NK-92 treated with Interleukin-12 subunit alpha and Interleukin-12 subunit beta, amount 100 ng/mL, for 24 hours (cell line): ENCODE measurements around the gene ZKSCAN8.

Experiments used
- DNase-seq: peaks from one replicate; lab custom pipeline; 2025; lab: John Stamatoyannopoulos, UW

ZKSCAN8 gene

GRCh38 chr6:28139860-28140543 is 1.7 kb upstream of the ZKSCAN8 start:
- no peak for DNase-seq

GRCh38 chr6:28140616-28141015 is 1.1 kb upstream of the ZKSCAN8 start:
- DNase-seq: no peak

DNA sequence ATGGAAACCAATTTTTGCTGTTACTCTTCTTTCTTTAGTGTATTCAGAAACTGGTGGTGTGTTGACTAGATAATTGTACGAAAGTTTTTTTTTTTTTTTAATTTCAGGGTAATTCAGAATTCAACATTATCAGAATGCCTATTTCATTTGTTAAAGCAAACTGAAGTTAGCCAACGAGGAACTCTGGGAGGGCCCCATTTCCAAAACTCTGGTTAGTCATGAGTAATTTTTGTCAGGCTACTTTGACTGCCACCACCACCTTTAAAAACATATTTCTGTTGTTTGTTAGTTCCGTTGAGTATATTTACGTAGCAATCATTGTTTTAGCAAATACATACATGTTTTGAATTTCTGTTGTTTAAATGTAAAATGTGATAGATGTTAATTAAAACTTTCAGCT is 763 bp downstream of the ZKSCAN8 start:
- DNase-seq: no peak

GRCh38 chr6:28145231-28145630 is 3.5 kb downstream of the ZKSCAN8 start:
- DNase-seq: no peak

GRCh38 chr6:28152531-28152930 is 10.8 kb downstream of the ZKSCAN8 start:
- DNase-seq: no peak

GRCh38 chr6:28153546-28153945 is 11.9 kb downstream of the ZKSCAN8 start:
- no peak for DNase-seq

- no peak for DNase-seq
These were observed 12.7 kb downstream of the ZKSCAN8 start for GRCh38 chr6:28154357-28154756.

GRCh38 chr6:28158318-28158717 is 16.6 kb downstream of the ZKSCAN8 start:
- DNase-seq: no peak

- DNase-seq: no peak
These were observed 17.4 kb downstream of the ZKSCAN8 start for GRCh38 chr6:28159029-28159607.

- DNase-seq: no peak
These were observed 18.6 kb downstream of the ZKSCAN8 start for GRCh38 chr6:28160233-28160632.

GRCh38 chr6:28161410-28162079 is 19.9 kb downstream of the ZKSCAN8 start:
- DNase-seq: peak; percentile 82

DNA sequence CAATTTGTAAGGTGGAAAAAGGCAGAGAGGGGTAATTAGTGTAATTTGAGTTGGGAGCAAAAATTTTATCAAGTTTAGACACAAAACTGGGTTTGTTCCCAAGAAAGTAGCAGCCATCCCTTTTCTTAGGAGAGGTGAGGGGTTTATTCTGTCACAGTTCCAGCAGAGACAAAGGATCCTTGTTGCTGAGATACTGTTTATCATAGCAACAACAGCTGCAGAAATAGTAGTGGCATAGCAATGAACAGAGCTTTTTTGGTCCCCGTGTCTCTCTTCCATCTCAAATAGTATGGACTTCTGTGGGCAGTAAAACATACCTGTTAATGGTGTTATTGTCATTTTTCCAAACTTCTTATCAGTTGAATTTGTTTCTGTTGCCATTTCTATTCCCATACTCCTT is 23.9 kb downstream of the ZKSCAN8 start:
- DNase-seq: no peak

GRCh38 chr6:28167068-28167467 is 25.4 kb downstream of the ZKSCAN8 start:
- DNase-seq: no peak

- no peak for DNase-seq
These were observed 26.2 kb downstream of the ZKSCAN8 start for GRCh38 chr6:28167926-28168325.

GRCh38 chr6:28171271-28171670 is 29.6 kb downstream of the ZKSCAN8 start:
- DNase-seq: no peak

DNA sequence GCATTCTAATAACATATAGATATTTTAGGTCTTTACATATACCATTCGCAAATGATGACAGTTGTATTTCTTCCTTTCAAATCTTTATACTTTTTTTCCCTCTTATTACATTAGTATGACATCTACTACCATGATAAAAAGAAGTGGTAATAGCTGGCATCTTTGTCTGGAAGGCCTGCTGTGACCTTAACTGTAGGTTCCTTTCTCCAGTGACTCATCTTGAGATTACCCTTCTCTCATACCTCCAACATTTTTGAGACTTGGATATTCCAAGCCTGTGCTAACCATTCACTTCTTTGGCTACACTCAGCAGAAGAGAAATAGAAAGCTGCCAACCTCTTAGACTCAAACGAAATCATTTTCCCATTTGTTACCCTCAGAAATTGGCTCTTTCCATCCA is 30.3 kb downstream of the ZKSCAN8 start:
- no peak for DNase-seq

DNA sequence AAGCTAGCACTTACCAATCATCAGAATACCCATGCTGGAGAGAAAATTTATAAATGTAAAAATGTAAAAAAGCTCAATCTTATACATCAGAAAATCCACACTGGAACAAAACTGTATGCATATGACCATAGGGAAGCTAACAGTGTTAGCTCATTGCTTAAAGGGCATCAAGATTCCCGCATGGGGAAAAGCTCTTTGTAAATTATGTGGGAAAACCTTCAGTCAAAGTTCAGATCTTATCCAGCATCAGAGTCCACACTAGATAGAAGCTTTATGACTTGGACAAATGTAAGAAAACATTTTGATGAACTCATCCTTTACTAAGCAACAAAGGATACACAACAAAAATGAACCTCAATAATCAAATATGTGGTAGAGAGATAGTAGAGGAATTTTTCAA is 34.7 kb downstream of the ZKSCAN8 start:
- no peak for DNase-seq

- DNase-seq: no peak
These were observed 40.6 kb downstream of the ZKSCAN8 start for GRCh38 chr6:28182255-28182654.

GRCh38 chr6:28188111-28188979 is 46.7 kb downstream of the ZKSCAN8 start:
- no peak for DNase-seq

GRCh38 chr6:28200020-28200419 is 58.3 kb downstream of the ZKSCAN8 start:
- no peak for DNase-seq

- DNase-seq: no peak
These were observed 61.5 kb downstream of the ZKSCAN8 start for GRCh38 chr6:28203201-28203600.

- no peak for DNase-seq
These were observed 64.2 kb downstream of the ZKSCAN8 start for GRCh38 chr6:28205879-28206278.

- DNase-seq: no peak
These were observed 64.8 kb downstream of the ZKSCAN8 start for GRCh38 chr6:28206527-28206926.
